Astrocyte (in vitro differentiated cells and primary cell): ENCODE data around the gene CDYL.

ENCODE experiments used
- CTCF ChIP-seq: IDR thresholded peaks from 2 replicates; pipeline ENCODE4 v1.5.1; 2011; ENCODE audit warnings: low read depth, mild to moderate bottlenecking, inconsistent platforms, low read length, moderate library complexity; ENCODE audit not compliant: insufficient read depth
- EZH2 ChIP-seq: IDR thresholded peaks from 2 replicates; pipeline ENCODE4 v1.6.1; 2012; ENCODE audit warnings: mild to moderate bottlenecking, low read length, inconsistent platforms; ENCODE audit not compliant: insufficient read depth

DNA sequence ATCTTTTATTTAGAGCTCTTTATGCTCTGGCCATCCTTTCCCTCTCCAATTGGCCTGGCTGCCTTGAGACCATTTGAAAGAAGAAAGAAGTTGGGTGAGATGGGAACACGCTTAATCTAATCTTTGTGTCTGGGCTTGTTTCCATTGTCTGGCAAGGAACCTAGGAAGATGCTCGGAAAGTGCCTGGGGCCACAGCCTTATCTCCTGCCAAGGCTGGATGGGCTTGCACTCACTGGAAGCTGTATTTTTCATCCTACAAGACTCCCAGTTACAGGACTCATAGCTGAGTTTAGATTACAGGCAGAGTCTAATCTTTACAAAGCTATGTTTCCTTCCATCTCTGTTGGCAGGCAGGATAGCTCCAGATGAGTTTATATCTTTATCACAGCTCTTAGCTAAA, 33.1 kb upstream of the CDYL start:
- TF ChIP-seq EZH2 = no peak
- no peak for TF ChIP-seq CTCF
